ENCODE measurements around the gene AP3S2. TPM values are rescaled to one million over a fixed set of nuclear protein-coding genes. Genes with fewer than 3 reads are reported as not detected.
A peak's percentile ranks its signal among the peaks of the same experiment; 100 is the strongest.

AP3S2 gene
- total and polyA plus RNA-seq, 2 of the 13 experiments (the other 11 are each of a cell fraction or from before 2014, with no cell fraction given), result 17.6 to 44.4 TPM

- TF ChIP-seq ZNF280B (CRISPR knock-in tag; IDR thresholded peaks at IDR 0.05; ENCODE audit: borderline replicate concordance) (no peak), SKI (IDR thresholded peaks at IDR 0.05; ENCODE audit: partially characterized antibody) (peak; percentile 62), MLX (CRISPR knock-in tag; IDR thresholded peaks at IDR 0.05) (peak; percentile 61; the same call in 1 of the 2 replicates), ZNF235 (CRISPR knock-in tag; IDR thresholded peaks at IDR 0.05; ENCODE audit: borderline replicate concordance) (no peak), ZNF414 (CRISPR knock-in tag; IDR thresholded peaks at IDR 0.05) (no peak; the same call in 1 of the 2 replicates), ZBTB7B (CRISPR knock-in tag; IDR thresholded peaks at IDR 0.05) (peak; percentile 92), ZNF749 (CRISPR knock-in tag; IDR thresholded peaks at IDR 0.05; ENCODE audit: borderline replicate concordance) (no peak), BCL6 (CRISPR knock-in tag; IDR thresholded peaks at IDR 0.05) (peak; percentile 93), NR2C2 (CRISPR knock-in tag; IDR thresholded peaks at IDR 0.05; ENCODE audit: borderline replicate concordance) (no peak), FOXA1 (IDR thresholded peaks at IDR 0.05) (no peak), FOXA1 (CRISPR knock-in tag; IDR thresholded peaks at IDR 0.05) (peak; percentile 8; the same call in 1 of the 2 replicates), HHEX (CRISPR knock-in tag; IDR thresholded peaks at IDR 0.05) (no peak), CEBPZ (IDR thresholded peaks at IDR 0.05; ENCODE audit: low read length) (no peak), TEAD3 (CRISPR knock-in tag; optimal IDR thresholded peaks at IDR 0.05; ENCODE audit: borderline replicate concordance) (peak; percentile 68), NCOR1 (IDR thresholded peaks at IDR 0.05; ENCODE audit: borderline replicate concordance, low read length) (peak; percentile 54), PAXIP1 (CRISPR knock-in tag; conservative IDR thresholded peaks at IDR 0.05) (peak; percentile 89), ZFP1 (CRISPR knock-in tag; IDR thresholded peaks at IDR 0.05) (no peak), SRSF1 (optimal IDR thresholded peaks at IDR 0.05; ENCODE audit: low read depth, low read length) (peak; percentile 72), ZNF292 (CRISPR knock-in tag; IDR thresholded peaks at IDR 0.05; ENCODE audit: borderline replicate concordance, low read depth) (peak; percentile 95)
These were observed 86.9 kb downstream of the AP3S2 start (continued) for GRCh38 chr15:89806559-89807550.

Data from HepG2 (cell line).